ENCODE data around the gene FBN3.

DNA sequence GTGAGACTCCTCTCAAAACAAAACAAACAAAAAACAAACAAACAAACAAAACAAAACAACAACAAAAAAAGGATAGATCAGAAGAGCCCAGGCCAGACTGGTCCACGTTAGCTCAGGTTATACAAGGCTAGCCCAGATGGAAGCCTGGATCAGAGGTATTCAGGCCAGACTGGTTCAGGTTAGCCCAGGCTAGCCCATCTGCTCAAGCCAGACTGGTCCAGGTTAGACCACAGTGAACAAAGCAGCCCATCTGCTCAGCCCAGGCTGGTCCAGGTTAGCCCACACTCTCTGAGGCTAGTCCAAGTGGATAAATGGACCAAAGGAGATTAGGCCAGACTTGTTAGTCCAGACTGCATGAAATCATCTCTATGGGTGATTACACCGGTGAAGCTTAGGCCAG is 55.7 kb downstream of the FBN3 start:
- TF ChIP-seq, protein P1, sequence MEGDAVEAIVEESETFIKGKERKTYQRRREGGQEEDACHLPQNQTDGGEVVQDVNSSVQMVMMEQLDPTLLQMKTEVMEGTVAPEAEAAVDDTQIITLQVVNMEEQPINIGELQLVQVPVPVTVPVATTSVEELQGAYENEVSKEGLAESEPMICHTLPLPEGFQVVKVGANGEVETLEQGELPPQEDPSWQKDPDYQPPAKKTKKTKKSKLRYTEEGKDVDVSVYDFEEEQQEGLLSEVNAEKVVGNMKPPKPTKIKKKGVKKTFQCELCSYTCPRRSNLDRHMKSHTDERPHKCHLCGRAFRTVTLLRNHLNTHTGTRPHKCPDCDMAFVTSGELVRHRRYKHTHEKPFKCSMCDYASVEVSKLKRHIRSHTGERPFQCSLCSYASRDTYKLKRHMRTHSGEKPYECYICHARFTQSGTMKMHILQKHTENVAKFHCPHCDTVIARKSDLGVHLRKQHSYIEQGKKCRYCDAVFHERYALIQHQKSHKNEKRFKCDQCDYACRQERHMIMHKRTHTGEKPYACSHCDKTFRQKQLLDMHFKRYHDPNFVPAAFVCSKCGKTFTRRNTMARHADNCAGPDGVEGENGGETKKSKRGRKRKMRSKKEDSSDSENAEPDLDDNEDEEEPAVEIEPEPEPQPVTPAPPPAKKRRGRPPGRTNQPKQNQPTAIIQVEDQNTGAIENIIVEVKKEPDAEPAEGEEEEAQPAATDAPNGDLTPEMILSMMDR (IDR thresholded peaks at IDR 0.05 in 4 of 5, conservative IDR thresholded peaks at IDR 0.05 in 1 of 5) = no peak
- TF ChIP-seq POLR2A (IDR thresholded peaks at IDR 0.05) = no peak

Measured in gastrocnemius medialis (tissue), 4 donors.